ENCODE results near the gene KRT27. TPM values are rescaled to one million over a fixed set of nuclear protein-coding genes. Genes with fewer than 3 reads are reported as not detected.

Gene KRT27
- total RNA-seq, 4 donors from 2014 or later, result not detected

- intact Hi-C loops (cut with DNase I), result no loop called here
These were observed 12.1 kb upstream of the KRT27 start for GRCh38 chr17:40794466-40794865.

GRCh38 chr17:40793832-40794231 is 11.5 kb upstream of the KRT27 start:
- Histone ChIP-seq H3K4me3 (no peak overlapping the region), H3K27me3 (peaks cover 0 to 38% (median 0%) of the 10 kb centered on the region in 4 donors), H3K4me1 (peaks cover 0 to 6% (median 0%) of the 10 kb centered on the region in 4 donors), H3K27ac (replicated peaks in 1 of 4) (no peak overlapping the region), H3K9me3 (no peaks in the 10 kb centered on the region), H3K36me3 (no peaks in the 10 kb centered on the region)
- intact Hi-C loops (cut with DNase I), result no loop called here
- TF ChIP-seq CTCF (IDR thresholded peaks at IDR 0.05), result no peak
- TF ChIP-seq EP300 (IDR thresholded peaks at IDR 0.05), result no peak
- no peak for TF ChIP-seq POLR2AphosphoS5 (IDR thresholded peaks at IDR 0.05)
- TF ChIP-seq POLR2A (IDR thresholded peaks at IDR 0.05; ENCODE audit: low read depth), result no peak
- DNase-seq (ENCODE audit: extremely low spot score), result no peak
- WGBS, result 65% methylated on average over 10 of the region's 10 CpGs

More at GRCh38 chr17:40794466-40794865, 12.1 kb upstream of the KRT27 start:
- Histone ChIP-seq H3K4me1 (peaks cover 0 to 6% (median 0%) of the 10 kb centered on the region in 4 donors), H3K27me3 (peaks cover 0 to 43% (median 0%) of the 10 kb centered on the region in 4 donors), H3K9me3 (no peaks in the 10 kb centered on the region), H3K27ac (replicated peaks in 1 of 4) (no peak overlapping the region), H3K4me3 (no peak overlapping the region), H3K36me3 (no peaks in the 10 kb centered on the region)
- TF ChIP-seq POLR2AphosphoS5 (IDR thresholded peaks at IDR 0.05) (no peak), CTCF (IDR thresholded peaks at IDR 0.05) (no peak), EP300 (IDR thresholded peaks at IDR 0.05) (no peak), POLR2A (IDR thresholded peaks at IDR 0.05; ENCODE audit: low read depth) (no peak)
- no peak for DNase-seq (ENCODE audit: extremely low spot score)
- 80% methylated on average over 2 of the region's 2 CpGs for WGBS

GRCh38 chr17:40791787-40792436 is 9.6 kb upstream of the KRT27 start:
- Histone ChIP-seq H3K9me3 (no peaks in the 10 kb centered on the region), H3K27me3 (peaks cover 0 to 29% (median 0%) of the 10 kb centered on the region in 4 donors), H3K27ac (replicated peaks in 1 of 4) (peak overlapping the region in 1 of 4 donors; percentile 2), H3K36me3 (no peaks in the 10 kb centered on the region), H3K4me3 (no peak overlapping the region), H3K4me1 (peaks cover 0 to 6% (median 0%) of the 10 kb centered on the region in 4 donors)
- TF ChIP-seq EP300 (IDR thresholded peaks at IDR 0.05) (no peak), CTCF (IDR thresholded peaks at IDR 0.05) (peak; percentile 21 to 47 (median 47))
- no peak for DNase-seq (ENCODE audit: extremely low spot score)
- intact Hi-C loops (cut with DNase I), result no loop called here
- 47% methylated on average over 6 of the region's 6 CpGs for WGBS

- H3K4me1 ChIP-seq, result peaks cover 0 to 6% (median 0%) of the 10 kb centered on the region in 4 donors
- H3K4me3 ChIP-seq, result no peak overlapping the region
- H3K9me3 ChIP-seq, result no peaks in the 10 kb centered on the region
- no peak for TF ChIP-seq EP300 (IDR thresholded peaks at IDR 0.05)
- TF ChIP-seq POLR2AphosphoS5 (IDR thresholded peaks at IDR 0.05), result no peak
- TF ChIP-seq CTCF (IDR thresholded peaks at IDR 0.05), result no peak
- no peak for TF ChIP-seq POLR2A (IDR thresholded peaks at IDR 0.05; ENCODE audit: low read depth)
- no peak for DNase-seq (ENCODE audit: extremely low spot score)
- intact Hi-C loops (cut with DNase I), result no loop called here
- H3K27me3 ChIP-seq, result peaks cover 0 to 21% (median 0%) of the 10 kb centered on the region in 4 donors
- H3K27ac ChIP-seq (replicated peaks in 1 of 4), result peak overlapping the region in 1 of 4 donors; percentile 2
- no peaks in the 10 kb centered on the region for H3K36me3 ChIP-seq
- 75% methylated on average over 1 of the region's 1 CpG for WGBS
These were observed 8.8 kb upstream of the KRT27 start for GRCh38 chr17:40791111-40791510.

Measured in esophagus muscularis mucosa (tissue), 4 donors.